ENCODE results near the gene IMMT.

Gene IMMT

DNA sequence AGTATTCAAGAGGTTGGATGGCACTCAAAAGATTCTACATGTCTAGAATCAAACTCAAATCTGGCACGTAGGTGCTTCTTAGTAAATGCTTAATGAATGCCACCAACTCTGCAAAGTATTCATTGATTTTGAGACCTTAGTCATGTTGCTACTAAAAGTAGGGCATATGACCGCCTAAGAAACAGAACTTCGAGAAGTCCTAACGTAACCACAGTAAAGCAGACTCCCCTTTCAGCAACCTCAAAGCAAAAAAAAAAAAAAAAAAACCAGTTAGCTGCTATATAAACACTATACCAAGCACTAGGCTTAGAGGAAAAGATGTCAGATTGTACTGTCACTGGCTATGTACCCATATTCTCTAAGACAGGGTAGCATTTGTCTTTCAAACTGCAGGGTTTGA is 55.3 kb downstream of the IMMT start:
- no peak for DNase-seq

DNA sequence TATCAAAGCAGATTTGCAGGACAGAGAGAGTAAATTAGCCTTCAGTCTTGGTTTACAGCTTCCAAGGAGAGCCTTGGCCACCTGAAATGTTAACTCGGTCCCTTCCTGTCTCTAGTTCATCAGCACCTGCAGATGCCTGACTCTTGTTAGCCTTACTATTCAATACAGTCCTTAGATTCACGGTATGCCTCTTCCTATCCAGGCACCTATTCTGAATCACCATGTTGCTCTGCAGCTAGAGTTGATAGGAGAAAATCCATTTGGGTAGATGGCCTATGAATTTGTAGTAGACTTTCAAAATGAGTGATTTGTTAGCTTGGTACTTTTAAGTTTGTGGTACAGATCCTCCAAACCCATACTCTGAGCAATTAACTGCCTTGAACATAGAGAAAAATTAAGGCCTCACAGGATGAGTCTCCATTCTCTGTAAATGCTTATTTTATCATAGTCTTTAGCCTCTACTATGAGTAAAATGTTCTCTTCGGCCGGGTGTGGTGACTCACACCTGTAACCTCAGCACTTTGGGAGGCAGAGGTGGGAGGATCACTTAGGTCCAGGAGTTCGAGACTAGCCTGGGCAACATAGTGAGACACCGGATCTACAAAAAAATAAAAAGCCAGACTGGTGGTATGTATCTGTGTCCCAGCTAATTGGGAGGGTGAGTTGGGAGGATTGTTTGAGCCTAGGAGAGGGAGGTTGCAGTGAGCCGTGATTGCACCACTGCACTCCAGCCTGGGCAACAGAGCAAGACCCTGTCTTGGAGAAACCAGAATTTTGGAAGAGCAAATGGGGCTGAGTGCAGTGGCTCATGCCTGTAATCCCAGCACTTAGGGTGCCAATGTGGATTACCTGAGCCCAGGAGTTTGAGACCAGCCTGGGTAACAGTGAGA is 56.3 kb downstream of the IMMT start:
- no peak for DNase-seq

GRCh38 chr2:86136141-86136540 is 59.1 kb downstream of the IMMT start:
- no peak for DNase-seq

- no peak for DNase-seq
Observed at GRCh38 chr2:86135653-86136052, 59.6 kb downstream of the IMMT start.

GRCh38 chr2:86134709-86135108 is 60.6 kb downstream of the IMMT start:
- no peak for DNase-seq

DNA sequence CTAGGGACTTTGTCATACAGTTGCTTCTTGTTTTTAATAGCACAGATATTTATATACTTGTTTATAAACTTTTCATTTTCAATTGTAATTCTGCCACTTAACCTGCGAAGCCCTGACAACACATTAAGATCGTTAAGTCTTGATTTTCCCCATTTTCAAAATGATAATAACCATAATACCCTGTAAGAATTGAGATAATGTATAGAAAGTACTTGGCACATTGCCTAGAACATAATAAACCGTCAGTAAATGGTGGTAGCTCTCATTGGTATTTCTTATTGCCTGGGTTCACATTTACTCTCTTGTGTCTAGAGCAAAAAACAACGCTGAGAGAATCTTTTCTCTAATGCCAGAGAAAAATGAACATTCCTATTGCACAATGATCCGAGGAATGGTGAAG is 70.6 kb downstream of the IMMT start:
- no peak for DNase-seq

DNA sequence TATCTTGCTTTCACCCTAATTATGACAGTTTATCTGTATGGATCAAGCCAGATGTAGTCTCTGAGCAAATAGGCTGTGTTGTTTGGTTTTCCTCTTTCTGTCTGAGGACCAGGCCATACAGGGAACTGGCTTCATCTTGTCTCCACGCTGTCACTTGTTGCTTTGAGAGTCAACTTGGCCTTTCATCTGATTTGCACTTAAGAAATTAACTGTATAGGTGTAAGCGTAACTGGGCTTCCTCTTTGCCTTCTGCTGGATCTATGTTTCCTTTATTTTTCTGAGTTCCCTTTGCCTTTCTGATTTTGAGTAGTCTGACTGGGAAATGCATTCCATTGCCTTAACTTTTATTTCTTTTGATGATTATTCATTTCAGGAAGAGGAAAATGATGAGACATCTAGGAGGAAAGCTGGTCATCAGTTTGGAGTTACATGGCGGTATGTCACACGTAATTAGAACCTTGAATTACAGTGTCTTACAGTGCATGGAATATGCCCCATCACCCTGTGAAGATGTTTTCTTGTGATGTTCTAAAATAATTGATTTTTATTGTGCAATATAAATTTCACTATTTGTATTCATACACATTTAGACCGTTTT is 71.8 kb downstream of the IMMT start:
- DNase-seq: no peak

GRCh38 chr2:86118130-86118529 is 77.1 kb downstream of the IMMT start:
- no peak for DNase-seq

- no peak for DNase-seq
Observed at GRCh38 chr2:86107031-86107430, 88.2 kb downstream of the IMMT start.

GRCh38 chr2:86105969-86106945 is 89.0 kb downstream of the IMMT start, which contains the start of gene PTCD3:
TSS of gene PTCD3 (plus strand) at chr2:86106235. CDS start at chr2:86106248, 13 bp downstream.
- peak; percentile 91 to 98 for DNase-seq

DNA sequence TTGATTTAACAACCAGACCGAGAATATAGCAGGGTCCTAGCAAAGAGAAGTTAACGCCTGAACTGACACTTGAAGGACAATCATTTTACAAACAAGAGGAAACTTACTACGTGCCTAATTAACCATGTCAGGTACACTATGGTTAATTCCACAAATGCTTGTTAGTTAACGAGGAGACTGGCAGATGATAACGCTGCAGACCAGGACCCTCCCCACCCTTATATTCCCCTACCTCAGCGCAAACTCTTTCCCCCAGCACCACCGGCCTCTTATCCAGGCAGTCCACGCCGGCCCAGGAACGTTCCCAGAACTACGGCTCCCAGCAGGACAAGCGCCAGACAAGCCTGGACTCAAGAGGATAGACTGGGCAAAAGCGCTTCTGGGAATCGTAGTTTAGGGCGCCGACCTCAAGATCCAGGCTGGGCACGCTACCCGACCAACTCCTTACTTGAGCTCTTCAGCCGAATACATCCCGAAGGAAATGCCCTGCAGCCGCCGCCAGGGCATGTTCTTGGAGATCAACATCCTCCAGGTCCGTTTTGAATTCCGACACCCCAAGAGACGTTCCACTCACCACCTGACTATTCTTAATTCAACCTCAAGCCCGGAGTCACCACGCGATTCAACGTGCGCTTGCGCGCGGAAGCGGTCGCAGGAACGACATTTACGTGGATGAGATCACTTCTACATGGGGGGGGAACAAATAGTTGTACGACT is 89.9 kb downstream of the IMMT start, which contains the start of gene POLR1A:
Gene POLR1A (minus strand): TSS at position 635 of the 717 bp plus-strand sequence. CDS start 110 bp downstream, at position 525.
- peak; percentile 95 to 98 for DNase-seq

DNA sequence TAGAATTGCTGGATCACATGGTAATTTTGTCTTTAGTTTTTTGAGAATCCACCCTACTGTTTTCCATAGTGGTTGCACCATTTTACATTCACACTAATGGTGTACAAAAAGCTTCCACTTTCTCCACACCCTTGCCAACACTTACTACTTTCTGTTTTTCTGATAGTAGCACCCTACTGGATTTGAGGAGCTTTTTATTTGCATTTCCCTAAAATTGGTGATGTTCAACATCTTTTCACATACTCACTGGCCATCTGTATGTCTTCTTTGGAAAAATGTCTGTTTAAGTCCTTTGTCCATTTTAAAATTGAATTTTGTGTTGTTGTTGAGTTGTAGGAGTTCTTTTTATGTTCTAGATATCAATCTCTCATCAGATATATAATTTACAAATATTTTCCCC is 93.1 kb downstream of the IMMT start:
- DNase-seq: no peak

DNA sequence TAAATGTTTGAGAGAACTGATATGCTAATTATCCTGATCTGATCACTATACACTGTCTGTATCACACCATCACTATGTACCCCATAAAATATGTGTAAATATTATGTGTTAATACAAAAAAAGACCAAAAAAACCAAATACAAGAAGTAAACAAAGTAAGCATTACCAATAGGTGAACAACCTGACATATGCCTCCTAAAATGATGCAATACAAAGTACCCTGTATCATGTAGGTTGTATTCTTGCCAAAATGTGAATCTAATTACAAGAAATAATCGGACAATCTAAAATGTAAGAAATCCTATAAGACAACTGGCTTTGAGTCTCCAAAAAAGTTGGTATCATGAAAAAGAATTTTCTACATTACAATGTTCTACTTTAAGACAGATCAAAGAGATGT is 97.3 kb downstream of the IMMT start:
- DNase-seq: no peak

DNA sequence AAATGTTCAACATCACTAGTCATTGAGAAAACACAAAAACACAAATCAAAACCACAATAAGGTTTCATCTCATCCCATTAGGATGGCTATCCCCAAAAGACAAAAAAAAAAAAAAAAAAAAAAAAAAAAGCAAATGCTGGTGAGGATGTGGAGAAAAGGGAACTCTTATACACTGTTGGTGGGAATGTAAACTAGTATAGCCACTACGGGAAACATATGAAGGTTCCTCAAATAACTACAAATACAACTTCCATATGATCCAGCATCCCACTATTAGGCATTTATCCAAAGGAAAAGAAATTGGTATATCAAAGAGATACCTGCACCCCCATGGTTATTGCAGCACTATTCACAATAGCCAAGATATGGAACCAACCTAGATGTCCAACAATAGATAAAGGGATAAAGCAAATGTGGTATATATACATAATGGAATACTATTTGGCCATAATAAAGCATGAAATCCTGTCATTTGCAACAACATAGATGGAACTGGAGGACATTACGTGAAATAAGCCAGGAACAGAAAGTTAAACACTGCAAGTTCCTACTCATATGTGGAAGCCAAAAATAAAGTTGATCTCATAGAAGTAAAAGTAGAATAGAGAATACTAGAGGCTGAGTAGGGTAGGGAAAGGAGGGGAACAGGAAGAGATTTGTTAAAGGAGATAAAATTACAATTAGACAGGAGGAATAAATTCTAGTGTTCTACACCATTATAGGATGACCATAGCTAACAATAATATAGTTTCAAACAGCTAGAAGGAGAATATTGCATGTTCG is 98.0 kb downstream of the IMMT start:
- DNase-seq: no peak

DNA sequence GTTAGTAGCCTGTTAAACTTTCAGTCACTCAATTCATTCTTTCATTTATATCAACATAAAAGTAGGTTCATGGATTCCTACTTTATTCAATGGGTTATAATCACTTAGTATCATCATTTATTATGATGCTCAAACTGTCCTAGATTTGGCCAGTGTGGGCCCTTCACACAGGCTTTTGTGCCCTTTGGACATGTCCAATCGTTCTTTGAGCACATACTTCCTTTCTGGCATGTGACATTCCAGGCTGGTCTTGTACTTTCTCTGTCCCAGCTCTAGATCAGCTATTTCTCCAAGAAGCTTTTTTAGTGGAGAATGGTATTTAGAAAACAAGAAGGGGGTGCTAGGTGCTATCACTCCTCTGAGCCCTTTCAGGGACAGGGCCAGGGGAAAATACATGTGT is 101.0 kb downstream of the IMMT start:
- DNase-seq: no peak
